WI38 (cell line): ENCODE measurements around the gene CALML4.
"Not testable (repeated sequence)": the region's sequence is repeated elsewhere in the genome, so short reads cannot be mapped to it uniquely, and the experiment has no call there.

ENCODE experiments used
- H3K4me3 ChIP-seq: 2 replicates; pipeline ENCODE4 v1.5.1; 2011; ENCODE audit warnings: low read depth, mild to moderate bottlenecking, control low read depth, low read length
- CTCF ChIP-seq: IDR thresholded peaks from 2 replicates; pipeline ENCODE4 v1.5.1; 2012; ENCODE audit warnings: low read depth, mild to moderate bottlenecking, control low read depth, low read length

CALML4 gene

GRCh38 chr15:68235022-68235421 is 29.9 kb upstream of the CALML4 start:
- H3K4me3 ChIP-seq: no peak overlapping the region
- TF ChIP-seq CTCF: no peak

- not testable (repeated sequence) for H3K4me3 ChIP-seq
Measured at GRCh38 chr15:68234520-68234919, 29.4 kb upstream of the CALML4 start.

GRCh38 chr15:68234060-68234459 is 28.9 kb upstream of the CALML4 start:
- no peak overlapping the region for H3K4me3 ChIP-seq
- TF ChIP-seq CTCF: no peak

GRCh38 chr15:68232937-68233336 is 27.8 kb upstream of the CALML4 start:
- H3K4me3 ChIP-seq: no peak overlapping the region
- TF ChIP-seq CTCF: no peak

GRCh38 chr15:68232449-68232848 is 27.3 kb upstream of the CALML4 start:
- no peak overlapping the region for H3K4me3 ChIP-seq
- TF ChIP-seq CTCF: no peak

- TF ChIP-seq CTCF: no peak
- no peak overlapping the region for H3K4me3 ChIP-seq
Measured at GRCh38 chr15:68231102-68231818, 26.1 kb upstream of the CALML4 start.

GRCh38 chr15:68230157-68231100 is 25.3 kb upstream of the CALML4 start:
- no peak for TF ChIP-seq CTCF
- H3K4me3 ChIP-seq: peak overlapping the region; percentile 66
